Prostate gland (tissue), 2 donors: ENCODE data around the gene OLFM2.

Experiments used
- CTCF ChIP-seq, 4 experiments: fragments of 200-600 bp in 2 of 4; fragments of 450-650 bp in 2 of 4; sonication (generic) in 2 of 4; IDR thresholded peaks; 1 replicate in 3 of 4; 2 replicates in 1 of 4; pipeline ENCODE4 v1.5.1; 2016 to 2019; ENCODE audit warnings: antibody characterized with exemption in 4 of 4, mild to moderate bottlenecking in 2 of 4, moderate library complexity in 2 of 4
- POLR2A ChIP-seq: fragments of 450-650 bp; IDR thresholded peaks from one replicate; pipeline ENCODE4 v1.6.1; 2016; ENCODE audit warnings: antibody characterized with exemption, mild to moderate bottlenecking
- POLR2AphosphoS5 ChIP-seq: sonication (generic); formaldehyde crosslinking; IDR thresholded peaks from one replicate; pipeline ENCODE4 v1.6.1; 2017; ENCODE audit warnings: antibody characterized with exemption

GRCh38 chr19:9861503-9861902 lies 74.8 kb downstream of the OLFM2 start:
- TF ChIP-seq CTCF (IDR thresholded peaks at IDR 0.05) = no peak
- no peak for TF ChIP-seq POLR2AphosphoS5
- TF ChIP-seq POLR2A = no peak
